ENCODE results near the gene TDRD1.

GRCh38 chr10:114180937-114181336, 1.8 kb downstream of the TDRD1 start:
- TF ChIP-seq CTCF (IDR thresholded peaks at IDR 0.05) (no peak), EZH2 (IDR thresholded peaks at IDR 0.05) (no peak), EZH2phosphoT487 (IDR thresholded peaks at IDR 0.05) (no peak)
